Activated naive CD4-positive, alpha-beta T cell treated with anti-CD3 and anti-CD28 coated beads for 36 hours (primary cell): ENCODE data around the gene CYRIA. TPM values are rescaled to one million over a fixed set of nuclear protein-coding genes. Genes with fewer than 3 reads are reported as not detected.

Experiments
- CTCF ChIA-PET: fragments of 350-600 bp; sonication (Branson Sonifier 250); formaldehyde crosslinking; loops from one replicate; lab custom pipeline; 2021; ENCODE audit warnings: antibody characterized with exemption; lab: Charles Lee
- DNase-seq: peaks from one replicate; pipeline ENCODE4 v3.0.0-alpha.2; 2020
- H3K27ac Mint-ChIP-seq: one replicate; pipeline ENCODE4 v1.8.0; 2021; ENCODE audit warnings: mild to moderate bottlenecking, mixed read lengths
- H3K27me3 Mint-ChIP-seq: one replicate; pipeline ENCODE4 v1.8.0; 2021; ENCODE audit warnings: low read depth, mixed read lengths
- H3K36me3 Mint-ChIP-seq: one replicate; pipeline ENCODE4 v1.8.0; 2021; ENCODE audit warnings: low read depth, mixed read lengths
- H3K4me1 Mint-ChIP-seq: one replicate; pipeline ENCODE4 v1.8.0; 2021; ENCODE audit warnings: low read depth, mixed read lengths
- H3K4me3 Mint-ChIP-seq: one replicate; pipeline ENCODE4 v1.8.0; 2021; ENCODE audit warnings: mild to moderate bottlenecking, moderate library complexity, mixed read lengths
- H3K9me3 Mint-ChIP-seq: one replicate; pipeline ENCODE4 v1.8.0; 2021; ENCODE audit warnings: mixed read lengths
- intact Hi-C: fragments of 100-400 bp; cut with micrococcal nuclease; formaldehyde crosslinking; loops from one replicate; pipeline ENCODE4 v1.15.1; 2023
- total RNA-seq, 2 experiments: library from RNA; stranded (reverse); gene quantifications; one replicate each; pipeline ENCODE4 v1.2.3, GENCODE V29; 2021

The CYRIA gene
- total RNA-seq, 2 experiments from 2014 or later, result 1.0 to 1.2 TPM

DNA sequence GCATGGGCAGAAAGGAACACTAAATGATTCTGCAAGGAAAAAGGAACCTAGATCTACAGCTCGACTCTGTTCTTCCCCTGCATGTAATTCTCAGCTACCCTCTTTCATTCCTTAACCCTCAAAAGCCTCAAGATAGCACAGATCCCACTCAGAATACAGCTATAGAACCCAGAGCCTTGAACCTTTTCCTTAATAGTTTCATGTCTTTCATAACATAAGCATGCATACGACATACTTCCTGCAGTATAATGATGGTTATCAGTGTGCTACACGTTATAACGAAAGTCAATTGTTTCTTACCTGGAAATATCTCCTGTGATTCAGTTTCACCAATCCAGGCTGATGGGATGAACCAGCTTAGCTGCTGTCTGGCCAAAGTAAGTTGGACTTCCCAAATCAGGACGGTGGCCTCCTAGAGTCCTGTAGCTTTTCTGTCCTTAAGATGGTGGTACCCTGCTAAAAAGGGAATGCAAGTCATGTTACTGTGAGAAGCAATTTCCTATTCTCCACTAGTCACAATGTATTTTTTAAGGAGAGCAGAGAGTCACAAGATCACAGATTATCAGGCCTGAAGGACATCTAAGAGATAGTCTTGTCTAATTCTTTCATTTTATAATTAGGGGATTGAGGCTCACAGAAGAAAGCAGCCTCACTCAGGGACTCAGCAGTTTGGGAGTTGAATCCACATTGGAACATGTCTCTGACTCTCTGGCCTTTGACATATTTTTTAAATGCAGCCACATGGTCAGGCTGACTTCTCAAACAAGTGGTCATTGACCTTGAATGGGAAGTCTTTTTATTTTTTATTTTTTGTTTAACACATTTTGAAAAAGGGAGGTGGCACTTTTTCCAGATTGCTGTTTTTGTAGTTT, 41.8 kb downstream of the CYRIA start:
- no peak overlapping the region for H3K4me3 Mint-ChIP-seq
- peaks cover 40% of the 10 kb centered on the region for H3K4me1 Mint-ChIP-seq
- CTCF ChIA-PET, result interaction anchor here (1.3 to 4.3 kb wide), 3 partner anchors 9 to 133 kb away, joined by 4 to 30 read pairs (median 6); no protein-coding TSS in a partner anchor
- no peak for DNase-seq
- no peaks in the 10 kb centered on the region for H3K27me3 Mint-ChIP-seq
- no peaks in the 10 kb centered on the region for H3K36me3 Mint-ChIP-seq
- intact Hi-C loops, result loop anchor here (1.0 to 10.0 kb wide), 6 partner anchors 13 to 1129 kb away; partner anchors contain the start of genes GEN1 and SMC6
- no peak overlapping the region for H3K27ac Mint-ChIP-seq
- H3K9me3 Mint-ChIP-seq, result no peaks in the 10 kb centered on the region

DNA sequence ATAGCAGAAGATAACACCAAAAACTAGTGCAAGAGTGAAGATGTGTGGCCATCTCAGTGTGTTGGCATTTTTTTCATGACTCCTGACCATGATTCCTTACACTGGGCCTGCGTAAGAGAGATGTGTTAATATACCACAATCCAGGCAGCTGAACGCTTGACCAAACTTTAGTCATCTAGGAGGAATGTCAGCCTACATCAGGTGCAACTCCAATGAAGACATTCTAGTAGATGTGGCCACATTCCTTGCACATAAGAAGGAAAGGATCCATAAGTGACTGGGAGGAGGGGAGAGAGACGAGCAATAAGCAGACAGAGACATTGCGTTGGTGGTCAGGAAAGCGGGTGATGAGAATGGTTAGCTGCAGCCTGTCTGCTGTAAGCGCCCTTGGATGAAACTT, 42.6 kb downstream of the CYRIA start:
- H3K4me1 Mint-ChIP-seq, result peaks cover 40% of the 10 kb centered on the region
- no peaks in the 10 kb centered on the region for H3K27me3 Mint-ChIP-seq
- no peak for DNase-seq
- H3K27ac Mint-ChIP-seq, result no peak overlapping the region
- H3K4me3 Mint-ChIP-seq, result no peak overlapping the region
- no peaks in the 10 kb centered on the region for H3K36me3 Mint-ChIP-seq
- intact Hi-C loops, result loop anchor here (1.0 to 10.0 kb wide), 5 partner anchors 14 to 1129 kb away; partner anchors contain the start of genes GEN1 and SMC6
- H3K9me3 Mint-ChIP-seq, result no peaks in the 10 kb centered on the region
- CTCF ChIA-PET, result interaction anchor here (1.4 to 4.3 kb wide), 2 partner anchors 14 to 133 kb away, joined by 14 to 30 read pairs; no protein-coding TSS in a partner anchor

DNA sequence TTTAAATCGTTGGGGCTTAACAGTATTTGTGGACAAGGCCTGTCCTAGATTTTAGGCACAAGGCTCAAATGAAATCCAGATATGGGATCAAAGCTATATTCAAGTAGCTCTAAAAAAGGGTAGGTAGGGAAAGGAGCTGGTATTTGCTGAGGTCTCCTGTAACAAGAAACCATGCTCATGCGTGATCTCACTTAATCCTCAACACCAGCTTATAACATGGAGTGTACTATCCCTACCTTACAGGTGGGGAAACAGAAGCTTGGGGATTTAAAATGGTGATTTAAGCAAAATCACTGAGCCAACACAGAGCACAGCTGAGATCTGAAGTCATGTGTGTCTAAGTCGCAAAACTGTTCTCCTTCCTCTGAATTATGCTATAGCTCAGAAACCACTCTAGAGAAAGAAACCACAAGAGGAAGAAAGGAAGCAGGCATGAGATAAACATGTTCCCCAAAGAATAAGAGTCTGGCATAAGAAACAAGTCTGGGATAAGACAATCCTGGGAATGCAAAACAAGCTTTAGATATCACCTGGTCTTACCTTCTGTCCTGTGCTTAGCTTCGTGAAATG, 43.1 kb downstream of the CYRIA start:
- Mint-ChIP-seq H3K36me3 (no peaks in the 10 kb centered on the region), H3K9me3 (no peaks in the 10 kb centered on the region), H3K4me3 (no peak overlapping the region), H3K4me1 (peaks cover 38% of the 10 kb centered on the region), H3K27me3 (no peaks in the 10 kb centered on the region), H3K27ac (no peak overlapping the region)
- intact Hi-C loops, result loop anchor here (2.0 to 10.0 kb wide), 4 partner anchors 14 to 1130 kb away; partner anchors contain the start of genes GEN1 and SMC6
- CTCF ChIA-PET, result interaction anchor here (1.0 to 4.3 kb wide), 4 partner anchors 10 to 134 kb away, joined by 3 to 30 read pairs (median 8); no protein-coding TSS in a partner anchor
- no peak for DNase-seq

DNA sequence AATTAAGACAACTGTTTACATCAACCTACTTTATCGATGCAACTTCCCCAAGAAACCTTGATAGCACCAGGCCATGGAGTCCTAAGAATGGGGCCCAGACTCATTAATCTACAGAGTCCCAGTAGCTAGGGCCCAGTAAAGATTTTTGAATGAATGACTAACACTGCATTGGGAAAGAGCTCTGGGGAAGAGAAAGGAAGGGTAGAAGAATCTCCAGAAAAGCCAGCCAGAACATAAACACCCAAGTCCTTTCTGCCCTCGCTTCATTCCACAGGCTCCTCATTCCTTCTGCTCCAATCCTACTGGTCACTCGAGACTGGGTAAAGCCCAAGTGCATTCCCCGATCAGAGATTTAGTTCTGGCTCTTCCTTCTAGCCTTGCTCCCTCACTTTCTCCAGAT, 44.3 kb downstream of the CYRIA start:
- no peak for DNase-seq
- Mint-ChIP-seq H3K4me1 (peaks cover 38% of the 10 kb centered on the region), H3K4me3 (no peak overlapping the region), H3K27ac (no peak overlapping the region), H3K36me3 (no peaks in the 10 kb centered on the region), H3K27me3 (no peaks in the 10 kb centered on the region), H3K9me3 (no peaks in the 10 kb centered on the region)
- CTCF ChIA-PET, result interaction anchor here (0.6 to 4.3 kb wide), 2 partner anchors 12 to 135 kb away, joined by 3 to 30 read pairs; no protein-coding TSS in a partner anchor
- intact Hi-C loops, result loop anchor here (5.0 to 10.0 kb wide), 2 partner anchors 1053 to 1131 kb away; partner anchors contain the start of genes GEN1 and SMC6

DNA sequence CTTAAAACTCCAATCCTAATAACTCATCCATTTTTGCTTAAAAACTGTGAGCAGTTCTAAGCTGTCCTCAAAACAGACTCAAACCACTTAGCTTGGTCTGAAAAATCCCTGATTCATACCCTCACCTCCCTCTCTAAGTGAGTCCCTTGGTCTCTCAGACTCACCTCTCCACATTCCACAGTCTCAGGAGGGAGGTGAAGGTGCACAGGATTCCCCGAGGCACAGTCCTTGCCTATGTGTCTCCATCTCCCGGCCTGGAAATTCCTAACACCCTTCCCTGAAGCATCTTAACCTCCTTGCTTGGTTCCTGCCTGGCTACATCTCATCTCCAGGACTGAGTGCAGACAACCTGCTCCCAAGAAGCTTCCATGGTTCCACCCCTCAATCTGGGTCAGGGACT, 45.0 kb downstream of the CYRIA start:
- Mint-ChIP-seq H3K4me3 (no peak overlapping the region), H3K9me3 (no peaks in the 10 kb centered on the region), H3K36me3 (no peaks in the 10 kb centered on the region), H3K27me3 (no peaks in the 10 kb centered on the region), H3K27ac (no peak overlapping the region), H3K4me1 (peaks cover 34% of the 10 kb centered on the region)
- no peak for DNase-seq
- intact Hi-C loops, result loop anchor here (5.0 to 10.0 kb wide), 2 partner anchors 1054 to 1132 kb away; partner anchors contain the start of genes GEN1 and SMC6
- CTCF ChIA-PET, result interaction anchor here (1.0 to 4.3 kb wide), 2 partner anchors 12 to 136 kb away, joined by 4 to 30 read pairs; no protein-coding TSS in a partner anchor

DNA sequence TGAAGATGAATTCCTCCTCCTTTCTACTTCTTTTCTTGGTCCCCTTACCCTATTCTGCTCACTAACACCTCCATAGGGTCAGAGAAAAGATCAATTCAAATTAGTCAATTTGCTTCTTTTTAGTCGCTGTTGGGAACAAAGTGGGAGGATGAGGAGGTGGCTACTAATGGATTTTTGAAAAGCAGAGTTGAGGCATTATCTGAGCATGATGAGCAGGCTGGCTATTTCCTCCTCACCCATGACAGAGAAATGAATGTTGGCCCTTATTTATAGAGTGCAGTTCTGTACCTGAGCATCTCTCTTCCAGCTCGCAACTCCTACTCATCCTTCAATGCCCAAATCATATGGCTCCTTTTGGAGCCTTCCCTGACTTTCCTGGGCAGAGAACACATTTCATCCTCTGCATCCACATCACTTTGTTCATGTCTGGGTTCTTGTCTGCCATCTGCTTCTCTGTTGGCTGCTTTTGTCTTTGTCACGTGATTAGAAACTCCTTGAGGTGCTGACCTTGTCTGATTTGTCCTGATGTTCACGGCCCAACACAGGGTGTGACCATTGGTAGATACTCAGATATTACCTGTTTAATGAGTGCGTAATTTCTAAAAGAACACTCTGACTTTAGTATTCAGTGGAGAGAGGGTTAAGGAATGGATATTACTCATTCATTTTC, 45.9 kb downstream of the CYRIA start:
- peaks cover 5% of the 10 kb centered on the region for H3K27me3 Mint-ChIP-seq
- H3K4me1 Mint-ChIP-seq, result peaks cover 26% of the 10 kb centered on the region
- CTCF ChIA-PET, result interaction anchor here (1.0 to 4.3 kb wide), 4 partner anchors 11 to 137 kb away, joined by 4 to 30 read pairs (median 20); no protein-coding TSS in a partner anchor
- H3K36me3 Mint-ChIP-seq, result no peaks in the 10 kb centered on the region
- no peak overlapping the region for H3K4me3 Mint-ChIP-seq
- no peak overlapping the region for H3K27ac Mint-ChIP-seq
- DNase-seq, result no peak
- intact Hi-C loops, result loop anchor here (5.0 to 10.0 kb wide), 2 partner anchors 1055 to 1133 kb away; partner anchors contain the start of genes GEN1 and SMC6
- no peaks in the 10 kb centered on the region for H3K9me3 Mint-ChIP-seq

DNA sequence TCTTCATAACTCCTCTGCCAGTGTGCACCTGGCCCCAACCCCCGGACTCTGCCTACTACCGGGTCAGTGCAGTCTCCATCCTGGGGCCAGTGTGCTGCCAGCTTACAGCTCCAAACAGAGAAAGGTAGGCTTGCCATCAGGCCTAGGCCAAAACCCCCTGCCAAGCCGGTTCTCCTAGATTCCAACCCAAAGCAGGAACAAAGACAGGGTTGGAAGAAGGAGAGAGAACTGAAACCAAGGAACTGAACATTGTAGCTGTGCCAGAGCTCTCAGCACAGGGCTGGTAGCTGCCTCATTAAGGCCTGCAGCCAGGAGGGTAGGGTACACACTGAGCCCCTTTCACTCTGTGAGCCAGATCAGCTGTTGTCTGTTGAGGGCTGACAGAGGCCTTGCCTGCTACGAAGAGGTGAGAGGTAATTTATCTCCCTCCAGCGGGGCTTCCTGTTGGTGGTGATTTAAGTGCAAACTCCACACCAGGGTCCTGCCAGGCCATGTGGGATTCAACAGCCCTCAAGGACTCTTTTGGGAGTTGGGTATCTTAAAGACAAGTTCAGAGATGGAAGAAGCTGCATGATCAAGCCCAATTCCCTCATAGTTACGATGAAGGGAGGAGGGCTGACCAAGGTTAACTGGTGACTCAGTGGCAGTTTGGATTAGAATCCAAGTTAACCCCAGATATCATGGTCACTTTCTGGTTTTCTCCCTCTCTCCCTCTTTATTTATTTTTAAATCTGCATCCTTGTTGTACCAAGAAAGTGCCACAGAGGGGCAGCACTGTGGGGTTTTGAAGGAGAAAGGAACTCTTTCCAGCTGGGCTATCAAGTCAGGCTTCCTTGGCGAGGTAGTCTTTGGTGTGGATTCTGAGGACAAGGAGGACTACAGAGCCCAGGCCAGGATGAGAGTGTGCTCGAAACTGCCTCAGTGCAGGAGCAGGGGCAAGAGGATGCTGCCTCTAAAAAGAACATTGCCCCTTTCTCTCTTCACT, 48.1 kb downstream of the CYRIA start:
- no peak for DNase-seq
- CTCF ChIA-PET, result interaction anchor here (0.7 to 3.2 kb wide), 3 partner anchors 9 to 139 kb away, joined by 3 to 26 read pairs (median 15); no protein-coding TSS in a partner anchor
- Mint-ChIP-seq H3K4me1 (peaks cover 7% of the 10 kb centered on the region), H3K9me3 (no peaks in the 10 kb centered on the region), H3K36me3 (no peaks in the 10 kb centered on the region), H3K4me3 (no peak overlapping the region), H3K27me3 (peaks cover 20% of the 10 kb centered on the region), H3K27ac (no peak overlapping the region)
- intact Hi-C loops, result no loop called here
